PC-9 (cell line): ENCODE measurements around the gene SPATS2. TPM values are rescaled to one million over a fixed set of nuclear protein-coding genes. Genes with fewer than 3 reads are reported as not detected.

ENCODE experiments used
- BruUV-seq: library from RNA; stranded (reverse); fragments of 400-500 nt; replicated peaks from 2 replicates; lab custom pipeline; 2021; lab: Mats Ljungman, UMichigan
- CTCF ChIA-PET: fragments of 300-600 bp; sonication (Branson Sonifier 250); formaldehyde crosslinking; loops from one replicate; lab custom pipeline; 2022; ENCODE audit warnings: antibody characterized with exemption; lab: Charles Lee
- POLR2A ChIA-PET: fragments of 300-600 bp; sonication (Branson Sonifier 250); formaldehyde crosslinking; loops from one replicate; lab custom pipeline; 2022; ENCODE audit warnings: antibody characterized with exemption; ENCODE audit not compliant: unreplicated experiment; lab: Charles Lee
- DNase-seq, 2 experiments: peaks; one replicate each; pipeline versions ENCODE4 v3.0.0 to v3.0.0-alpha.2; 2015 to 2022; ENCODE audit warnings: mixed read lengths in 1 of 2
- H2AFZ ChIP-seq: fragments of 200-600 bp; sonication (generic); 2 replicates; pipeline ENCODE4 v1.8.1; 2017; ENCODE audit warnings: antibody characterized with exemption
- H3F3A ChIP-seq: fragments of 200-600 bp; sonication (generic); 2 replicates; pipeline ENCODE4 v1.8.1; 2017; ENCODE audit warnings: antibody characterized with exemption, mild to moderate bottlenecking, low read depth; ENCODE audit not compliant: insufficient read depth
- H3K27ac ChIP-seq: fragments of 200-600 bp; sonication (generic); 2 replicates; pipeline ENCODE4 v1.6.1; 2016; ENCODE audit warnings: mixed run types
- H3K27me3 ChIP-seq: fragments of 200-600 bp; sonication (generic); 2 replicates; pipeline ENCODE4 v1.6.1; 2016; ENCODE audit warnings: low read depth, mixed run types; ENCODE audit not compliant: insufficient read depth
- H3K36me3 ChIP-seq: fragments of 200-600 bp; sonication (generic); 2 replicates; pipeline ENCODE4 v1.6.1; 2016; ENCODE audit warnings: low read depth, mixed run types
- H3K4me1 ChIP-seq: fragments of 200-600 bp; sonication (generic); replicated peaks from 2 replicates; pipeline ENCODE4 v1.6.1; 2016; ENCODE audit warnings: mixed run types; ENCODE audit not compliant: insufficient read depth
- H3K4me2 ChIP-seq: fragments of 200-600 bp; sonication (generic); 2 replicates; pipeline ENCODE4 v1.6.1; 2017; ENCODE audit warnings: mixed run types
- H3K4me3 ChIP-seq: fragments of 200-600 bp; sonication (generic); 2 replicates; pipeline ENCODE4 v1.6.1; 2016; ENCODE audit warnings: mixed run types
- H3K79me2 ChIP-seq: fragments of 200-600 bp; sonication (generic); 2 replicates; pipeline ENCODE4 v1.6.1; 2017; ENCODE audit warnings: low read depth, mixed run types
- H3K9me2 ChIP-seq: fragments of 200-600 bp; sonication (generic); 2 replicates; pipeline ENCODE4 v1.8.1; 2017; ENCODE audit warnings: mild to moderate bottlenecking; ENCODE audit not compliant: insufficient read depth
- H3K9me3 ChIP-seq: fragments of 200-600 bp; sonication (generic); 2 replicates; pipeline ENCODE4 v1.8.1; 2016; ENCODE audit warnings: low read depth; ENCODE audit not compliant: insufficient read depth
- H4K20me1 ChIP-seq: fragments of 200-600 bp; sonication (generic); 2 replicates; pipeline ENCODE4 v1.8.1; 2017; ENCODE audit not compliant: insufficient read depth
- EZH2 ChIP-seq: fragments of 200-600 bp; sonication (generic); IDR thresholded peaks from 2 replicates; pipeline ENCODE4 v1.8.0; 2017; ENCODE audit warnings: antibody characterized with exemption, low read depth
- intact Hi-C: fragments of 100-400 bp; cut with micrococcal nuclease; formaldehyde crosslinking; loops from one replicate; pipeline ENCODE4 v1.10.0; 2022; ENCODE audit not compliant: unreplicated experiment
- total RNA-seq: library from RNA; stranded (reverse); gene quantifications from 2 replicates; pipeline ENCODE4 v1.2.3, GENCODE V29; 2021
- TF ChIP-seq, protein P1 (sequence below): fragments of 200-600 bp; sonication (generic); conservative IDR thresholded peaks from 2 replicates; pipeline ENCODE4 v1.6.1; 2017; ENCODE audit warnings: mixed run types, antibody characterized with exemption, mild to moderate bottlenecking, moderate library complexity

Gene SPATS2
- total RNA-seq, 1 experiment from 2014 or later, result 65.1 TPM

DNA sequence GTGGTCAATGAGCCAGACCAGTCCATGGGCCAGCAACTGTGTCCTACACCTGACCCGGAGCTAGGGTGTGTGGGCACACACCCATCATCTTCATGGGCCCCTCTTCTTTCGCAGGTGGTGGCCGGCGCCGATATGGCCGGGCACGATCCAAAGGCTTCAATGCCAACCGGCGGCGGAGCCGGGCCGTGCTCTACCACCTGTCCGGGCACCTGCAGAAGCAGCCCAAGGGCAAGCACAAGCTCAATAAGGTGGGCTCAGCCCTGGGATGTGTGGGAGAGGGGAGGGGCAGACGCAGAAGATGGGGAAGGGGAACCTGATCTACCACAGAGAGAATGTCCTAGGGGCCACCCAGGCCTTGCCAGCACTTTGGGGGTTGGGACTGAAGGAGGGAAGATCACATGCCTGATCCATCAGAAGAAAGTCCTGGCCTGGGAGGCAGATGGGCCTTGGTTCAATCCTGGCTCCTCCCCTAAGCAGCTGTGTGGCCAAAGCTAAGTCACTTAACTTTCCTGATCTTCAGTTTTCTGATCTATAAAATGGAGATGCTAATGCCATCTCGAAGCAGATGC is 175.4 kb downstream of the SPATS2 start:
- Histone ChIP-seq H3K27me3 (peaks cover 15% of the 10 kb centered on the region), H3K36me3 (no peaks in the 10 kb centered on the region), H3K9me2 (no peaks in the 10 kb centered on the region), H3K79me2 (no peaks in the 10 kb centered on the region), H4K20me1 (no peaks in the 10 kb centered on the region), H3K4me1 (peaks cover 16% of the 10 kb centered on the region), H2AFZ (no peak overlapping the region), H3K4me2 (no peak overlapping the region), H3F3A (peaks cover 5% of the 10 kb centered on the region; the same call in 1 of the 2 replicates), H3K4me3 (no peak overlapping the region), H3K27ac (no peak overlapping the region), H3K9me3 (no peaks in the 10 kb centered on the region)
- intact Hi-C loops, result no loop called here
- TF ChIP-seq EZH2, result no peak
- TF ChIP-seq, protein P1, sequence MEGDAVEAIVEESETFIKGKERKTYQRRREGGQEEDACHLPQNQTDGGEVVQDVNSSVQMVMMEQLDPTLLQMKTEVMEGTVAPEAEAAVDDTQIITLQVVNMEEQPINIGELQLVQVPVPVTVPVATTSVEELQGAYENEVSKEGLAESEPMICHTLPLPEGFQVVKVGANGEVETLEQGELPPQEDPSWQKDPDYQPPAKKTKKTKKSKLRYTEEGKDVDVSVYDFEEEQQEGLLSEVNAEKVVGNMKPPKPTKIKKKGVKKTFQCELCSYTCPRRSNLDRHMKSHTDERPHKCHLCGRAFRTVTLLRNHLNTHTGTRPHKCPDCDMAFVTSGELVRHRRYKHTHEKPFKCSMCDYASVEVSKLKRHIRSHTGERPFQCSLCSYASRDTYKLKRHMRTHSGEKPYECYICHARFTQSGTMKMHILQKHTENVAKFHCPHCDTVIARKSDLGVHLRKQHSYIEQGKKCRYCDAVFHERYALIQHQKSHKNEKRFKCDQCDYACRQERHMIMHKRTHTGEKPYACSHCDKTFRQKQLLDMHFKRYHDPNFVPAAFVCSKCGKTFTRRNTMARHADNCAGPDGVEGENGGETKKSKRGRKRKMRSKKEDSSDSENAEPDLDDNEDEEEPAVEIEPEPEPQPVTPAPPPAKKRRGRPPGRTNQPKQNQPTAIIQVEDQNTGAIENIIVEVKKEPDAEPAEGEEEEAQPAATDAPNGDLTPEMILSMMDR, result no peak
- ChIA-PET CTCF (interaction anchor here (0.6 to 0.7 kb wide), 2 partner anchors 11 to 34 kb away, joined by 3 to 4 read pairs; no protein-coding TSS in a partner anchor), POLR2A (no interaction called here)
- no TSS peak for BruUV-seq
- no peak for DNase-seq

DNA sequence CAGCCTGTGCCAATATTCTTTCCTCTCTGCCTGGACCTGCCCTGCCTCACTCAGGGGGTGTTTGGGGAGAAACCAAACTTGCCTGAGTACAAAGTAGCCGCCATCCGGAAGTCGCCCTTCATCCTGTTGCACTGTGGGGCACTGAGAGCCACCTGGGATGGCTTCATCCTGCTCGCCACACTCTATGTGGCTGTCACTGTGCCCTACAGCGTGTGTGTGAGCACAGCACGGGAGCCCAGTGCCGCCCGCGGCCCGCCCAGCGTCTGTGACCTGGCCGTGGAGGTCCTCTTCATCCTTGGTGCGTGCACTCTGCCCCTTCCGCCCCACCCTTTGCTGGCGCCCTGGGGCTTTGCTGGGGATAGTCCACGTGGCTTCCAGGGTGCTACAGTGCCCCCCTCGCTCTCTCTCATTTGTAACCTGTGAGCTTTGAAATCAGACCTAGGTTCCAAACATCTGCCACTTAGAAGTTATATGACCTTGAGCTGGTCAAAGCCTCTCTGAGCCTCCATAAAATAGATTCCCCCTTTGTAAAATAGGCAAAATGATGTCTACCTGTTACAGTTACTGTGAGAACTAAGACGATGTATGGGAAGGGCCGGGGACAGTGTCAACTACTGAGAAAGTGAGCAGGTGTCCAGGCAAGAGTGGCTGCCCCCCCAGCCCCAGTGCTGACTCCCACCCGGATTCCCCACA is 176.1 kb downstream of the SPATS2 start:
- Histone ChIP-seq H3K79me2 (no peaks in the 10 kb centered on the region), H3K27ac (no peak overlapping the region), H2AFZ (no peak overlapping the region), H3F3A (peaks cover 5% of the 10 kb centered on the region; the same call in 1 of the 2 replicates), H3K4me3 (no peak overlapping the region), H3K4me2 (no peak overlapping the region), H3K9me2 (no peaks in the 10 kb centered on the region), H3K36me3 (no peaks in the 10 kb centered on the region), H3K9me3 (no peaks in the 10 kb centered on the region), H4K20me1 (no peaks in the 10 kb centered on the region), H3K27me3 (peaks cover 8% of the 10 kb centered on the region), H3K4me1 (peaks cover 12% of the 10 kb centered on the region)
- no TSS peak for BruUV-seq
- intact Hi-C loops, result no loop called here
- no peak for TF ChIP-seq EZH2
- TF ChIP-seq, protein P1, result no peak
- ChIA-PET CTCF (no interaction called here), POLR2A (interaction anchor here (0.7 kb wide), 1 partner anchor 282 kb away, joined by 7 read pairs; no protein-coding TSS in a partner anchor)
- no peak for DNase-seq

DNA sequence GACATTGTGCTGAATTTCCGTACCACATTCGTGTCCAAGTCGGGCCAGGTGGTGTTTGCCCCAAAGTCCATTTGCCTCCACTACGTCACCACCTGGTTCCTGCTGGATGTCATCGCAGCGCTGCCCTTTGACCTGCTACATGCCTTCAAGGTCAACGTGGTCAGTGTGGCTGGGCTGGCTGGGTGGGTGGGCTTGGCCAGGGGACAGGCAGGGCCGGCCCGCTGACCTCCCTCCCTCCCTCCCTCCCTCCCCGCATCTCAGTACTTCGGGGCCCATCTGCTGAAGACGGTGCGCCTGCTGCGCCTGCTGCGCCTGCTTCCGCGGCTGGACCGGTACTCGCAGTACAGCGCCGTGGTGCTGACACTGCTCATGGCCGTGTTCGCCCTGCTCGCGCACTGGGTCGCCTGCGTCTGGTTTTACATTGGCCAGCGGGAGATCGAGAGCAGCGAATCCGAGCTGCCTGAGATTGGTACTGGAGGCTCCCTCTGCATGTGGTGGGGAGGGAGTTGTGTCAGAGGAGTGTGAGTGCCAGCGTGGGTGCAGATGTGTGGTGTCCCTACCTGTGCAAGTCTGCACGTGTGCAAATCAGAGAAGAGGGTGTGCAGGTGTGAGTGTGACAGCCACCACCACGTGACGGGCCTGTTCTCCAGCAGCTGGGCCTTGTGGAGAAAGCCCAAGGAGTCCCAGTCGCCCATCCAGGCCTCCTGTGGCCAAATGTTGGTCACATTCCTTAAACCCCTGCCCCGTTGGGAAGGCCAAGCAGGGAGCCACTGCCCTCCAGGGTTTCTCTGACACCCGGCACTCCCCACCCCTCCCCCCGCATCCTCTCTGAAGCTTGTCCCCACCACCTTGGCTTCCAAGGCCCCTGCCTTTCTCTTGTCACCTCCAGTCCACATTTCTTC is 176.9 kb downstream of the SPATS2 start:
- no TSS peak for BruUV-seq
- no peak overlapping the region for H3K4me2 ChIP-seq
- H3K27me3 ChIP-seq, result peaks cover 7% of the 10 kb centered on the region
- H3K27ac ChIP-seq, result no peak overlapping the region
- no peaks in the 10 kb centered on the region for H4K20me1 ChIP-seq
- peaks cover 5% of the 10 kb centered on the region; the same call in 1 of the 2 replicates for H3F3A ChIP-seq
- TF ChIP-seq EZH2, result no peak
- TF ChIP-seq, protein P1, result no peak
- intact Hi-C loops, result no loop called here
- no peak overlapping the region for H3K4me3 ChIP-seq
- H2AFZ ChIP-seq, result no peak overlapping the region
- ChIA-PET POLR2A (interaction anchor here (0.6 to 0.7 kb wide), 2 partner anchors 89 to 283 kb away, joined by 7 to 8 read pairs; no protein-coding TSS in a partner anchor), CTCF (no interaction called here)
- H3K4me1 ChIP-seq, result peaks cover 11% of the 10 kb centered on the region
- no peaks in the 10 kb centered on the region for H3K79me2 ChIP-seq
- DNase-seq, result no peak
- H3K9me2 ChIP-seq, result no peaks in the 10 kb centered on the region
- no peaks in the 10 kb centered on the region for H3K36me3 ChIP-seq
- no peaks in the 10 kb centered on the region for H3K9me3 ChIP-seq
